Activated CD4-positive, CD25-positive, alpha-beta regulatory T cell treated with anti-CD3 and anti-CD28 coated beads, Interleukin-2, amount 50 U/mL, for 16 hours (primary cell): ENCODE measurements around the gene COL27A1.

ENCODE experiments used
- DNase-seq: peaks from one replicate; pipeline ENCODE4 v3.0.0-alpha.2; 2020; ENCODE audit warnings: low read depth, low spot score

Gene COL27A1

DNA sequence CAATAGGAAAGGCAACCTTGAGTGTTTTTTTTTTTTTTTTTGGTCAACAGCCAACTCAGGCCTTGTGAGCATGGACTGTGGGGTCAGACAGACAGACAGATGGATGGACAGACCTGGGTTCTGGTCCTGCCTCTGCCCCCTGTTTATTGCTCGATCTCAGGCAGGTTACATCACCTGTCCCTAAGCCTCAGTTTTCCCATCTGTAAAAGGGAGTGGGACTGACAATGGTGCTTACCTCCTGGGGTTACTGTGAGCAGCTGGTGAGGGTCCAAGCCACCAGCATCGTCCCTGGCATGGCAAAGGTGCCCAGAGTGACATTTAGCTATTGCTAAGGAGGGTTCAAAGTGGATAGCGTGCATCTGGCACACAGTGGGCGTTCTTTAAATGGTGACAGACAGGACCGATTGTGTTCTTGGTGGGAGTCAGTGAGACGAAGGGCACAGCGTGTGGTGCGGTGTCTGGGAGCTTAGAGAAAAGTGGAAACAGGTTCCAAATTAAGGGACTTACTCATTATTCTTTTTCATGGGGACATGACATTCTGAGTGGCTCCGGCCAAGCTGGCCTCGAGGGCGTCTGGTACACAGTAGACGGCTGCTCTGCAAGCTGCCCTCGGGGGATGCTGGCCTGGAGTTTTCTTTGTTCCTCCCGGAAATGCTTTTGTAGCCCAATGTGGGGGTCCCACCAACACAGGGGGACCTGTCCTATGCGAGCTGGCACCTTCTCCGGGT lies 72.1 kb downstream of the COL27A1 start:
- no peak for DNase-seq

- no peak for DNase-seq
These were observed 72.9 kb downstream of the COL27A1 start for GRCh38 chr9:114228016-114228808.

- DNase-seq, result no peak
These were observed 74.0 kb downstream of the COL27A1 start for GRCh38 chr9:114229295-114229694.

DNA sequence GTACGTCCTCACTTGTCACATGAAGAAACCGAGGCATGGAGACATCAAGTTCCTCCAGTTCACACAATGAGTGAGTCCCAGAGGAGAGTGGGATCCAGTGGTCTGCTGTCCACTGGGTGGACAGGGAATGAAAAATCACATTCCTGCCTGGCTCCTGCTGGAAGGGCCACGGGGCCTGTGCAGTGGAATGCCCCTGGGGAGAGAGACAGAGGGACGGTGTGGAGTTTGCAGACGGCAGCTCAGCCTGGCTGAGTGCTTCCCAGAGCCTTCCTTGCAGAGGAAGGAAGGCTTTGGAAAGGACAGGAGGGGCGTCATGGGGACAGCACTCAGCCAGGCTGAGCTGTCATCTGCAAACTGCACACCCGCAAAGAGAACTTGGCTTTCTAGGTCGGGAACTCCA lies 74.7 kb downstream of the COL27A1 start:
- no peak for DNase-seq

DNA sequence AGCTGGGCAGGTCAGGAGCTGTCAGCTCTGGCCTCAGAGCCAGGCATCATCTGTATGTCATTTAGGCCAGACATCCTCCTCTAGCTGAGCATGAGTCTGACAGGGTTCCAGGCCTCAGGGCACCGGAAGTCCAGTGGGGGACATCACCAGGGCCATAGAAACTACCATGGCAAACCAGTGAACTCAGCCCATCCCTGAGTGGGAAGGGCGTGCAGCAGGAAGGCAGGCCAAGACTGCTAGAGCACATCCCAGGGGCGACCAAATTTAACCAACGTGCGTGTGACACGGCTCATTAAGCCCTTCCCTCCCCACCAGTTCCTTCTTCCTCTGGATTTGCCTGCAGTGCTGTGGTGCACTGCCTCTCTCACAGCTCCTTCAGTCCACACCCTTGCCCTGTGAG lies 75.9 kb downstream of the COL27A1 start:
- DNase-seq, result no peak

DNA sequence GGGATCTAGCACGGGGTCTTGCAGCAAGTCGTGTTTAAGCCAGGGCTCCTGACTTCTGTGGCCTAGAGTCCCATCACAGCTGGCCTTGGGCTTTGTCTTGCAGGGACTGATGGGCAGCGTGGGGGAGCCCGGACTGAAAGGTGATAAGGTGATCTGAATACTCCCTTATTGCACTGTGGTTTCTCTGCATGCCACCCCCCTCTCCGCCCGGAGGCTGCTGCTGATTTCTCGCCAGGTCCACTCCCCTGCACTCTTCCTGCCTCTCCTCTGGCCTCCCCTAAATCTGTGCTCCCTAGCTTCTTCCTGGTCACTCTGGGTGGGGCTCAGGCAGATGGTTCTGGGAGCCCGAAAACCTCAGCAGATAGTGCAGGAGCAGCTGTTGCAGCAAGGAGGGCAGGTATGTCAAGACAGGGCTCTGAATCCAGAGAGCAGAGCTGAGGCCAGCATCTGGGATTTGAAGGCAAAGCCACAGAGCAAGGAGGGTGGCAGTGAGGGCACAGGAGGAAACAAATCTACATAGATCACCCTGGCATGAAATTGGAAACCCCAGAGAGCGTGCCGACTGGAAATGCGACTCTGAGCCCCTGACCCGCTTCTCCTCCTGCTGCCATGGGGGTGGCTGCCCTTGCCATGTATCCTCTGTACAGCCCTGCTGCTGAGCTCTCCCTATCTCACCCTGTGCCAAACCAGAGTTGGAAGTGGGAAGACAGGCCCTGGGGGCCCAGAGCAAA lies 76.5 kb downstream of the COL27A1 start:
- DNase-seq, result no peak

DNA sequence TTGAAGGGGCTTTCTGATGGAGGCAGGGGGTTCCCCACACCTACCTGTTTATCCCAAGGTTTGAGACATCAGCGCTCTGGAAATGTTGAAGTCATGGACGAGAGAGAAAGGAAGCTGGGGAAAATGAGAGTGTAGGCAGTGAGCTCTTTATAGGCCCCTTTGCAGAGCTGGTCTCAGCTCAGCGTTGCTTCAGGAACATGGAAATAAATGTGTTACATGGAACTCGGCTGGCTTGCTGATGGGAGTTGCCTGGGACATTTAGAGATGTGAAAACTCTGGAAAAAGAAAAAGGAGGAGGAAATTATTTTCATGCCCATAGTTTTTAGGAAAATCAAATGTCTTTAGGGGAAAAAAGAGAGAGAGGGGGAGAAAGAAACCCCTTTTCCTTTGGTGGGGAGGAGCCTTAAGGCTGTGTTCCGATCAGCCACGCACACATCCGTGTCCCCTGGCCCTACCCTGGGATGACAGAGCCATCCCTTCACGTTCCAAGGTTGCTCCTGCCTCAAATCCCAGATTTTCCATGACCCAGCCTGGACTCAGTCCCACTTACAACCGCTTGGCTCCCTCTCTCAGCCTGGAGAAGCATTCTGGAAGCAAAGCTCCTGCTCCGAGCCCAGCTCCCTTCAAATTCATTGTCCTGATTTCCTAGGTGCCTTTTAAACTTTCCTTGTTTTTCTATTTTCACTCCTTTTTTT lies 78.3 kb downstream of the COL27A1 start:
- DNase-seq, result no peak

DNA sequence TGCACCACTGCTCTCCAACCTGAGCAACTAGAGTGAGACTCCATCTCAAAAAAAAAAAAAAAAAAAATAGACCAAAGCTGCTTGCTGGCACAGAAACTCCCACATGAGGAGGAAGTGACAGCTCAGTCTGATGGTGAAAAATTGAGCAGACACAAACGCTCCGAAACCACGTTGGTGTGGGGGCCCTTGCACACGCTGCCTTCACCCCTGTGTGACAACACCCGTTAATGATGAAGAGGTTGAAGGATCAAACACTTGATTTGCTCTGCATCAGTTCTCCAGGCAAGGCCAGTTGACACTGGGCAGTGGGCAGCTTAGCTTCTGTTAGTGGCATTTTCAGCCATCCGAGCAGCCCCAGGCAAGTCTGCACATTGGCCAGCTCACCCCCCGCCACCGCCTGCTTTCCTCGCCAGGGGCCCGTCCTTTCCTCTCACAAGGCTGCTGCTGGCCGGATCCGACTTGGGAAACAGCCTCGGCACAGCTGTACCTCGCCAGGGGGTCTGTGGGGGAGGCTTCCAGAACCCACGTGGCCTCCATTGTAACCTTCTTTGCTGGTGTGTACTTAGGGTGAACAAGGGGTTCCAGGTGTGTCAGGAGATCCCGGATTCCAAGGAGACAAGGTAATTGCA lies 79.8 kb downstream of the COL27A1 start:
- no peak for DNase-seq

- DNase-seq, result no peak
These were observed 81.2 kb downstream of the COL27A1 start for GRCh38 chr9:114236391-114237138.

GRCh38 chr9:114237247-114237646 lies 81.9 kb downstream of the COL27A1 start:
- DNase-seq, result no peak

- DNase-seq, result no peak
These were observed 82.4 kb downstream of the COL27A1 start for GRCh38 chr9:114237781-114238180.

DNA sequence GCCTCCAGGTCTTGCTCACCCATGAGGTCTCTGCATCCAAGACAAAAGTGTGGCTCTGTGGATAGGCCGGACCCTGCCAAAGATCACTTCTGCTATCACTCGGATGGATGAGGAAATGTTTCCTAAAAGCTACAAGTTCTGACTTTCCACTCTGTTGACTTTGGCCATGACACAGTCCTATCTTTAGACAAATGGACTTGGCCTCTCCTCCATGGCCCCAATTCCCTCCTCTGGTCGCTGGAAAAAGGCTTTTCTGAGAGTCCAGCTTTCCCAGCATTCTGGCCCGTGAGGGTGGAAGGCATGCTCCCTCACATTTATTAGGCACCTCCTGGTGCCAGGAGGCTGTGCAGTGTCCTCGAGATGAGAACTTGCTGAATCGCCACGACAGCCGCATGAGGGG lies 83.1 kb downstream of the COL27A1 start:
- DNase-seq, result no peak

GRCh38 chr9:114238891-114239875 lies 83.8 kb downstream of the COL27A1 start:
- DNase-seq, result no peak

- no peak for DNase-seq
These were observed 84.9 kb downstream of the COL27A1 start for GRCh38 chr9:114240216-114240615.

DNA sequence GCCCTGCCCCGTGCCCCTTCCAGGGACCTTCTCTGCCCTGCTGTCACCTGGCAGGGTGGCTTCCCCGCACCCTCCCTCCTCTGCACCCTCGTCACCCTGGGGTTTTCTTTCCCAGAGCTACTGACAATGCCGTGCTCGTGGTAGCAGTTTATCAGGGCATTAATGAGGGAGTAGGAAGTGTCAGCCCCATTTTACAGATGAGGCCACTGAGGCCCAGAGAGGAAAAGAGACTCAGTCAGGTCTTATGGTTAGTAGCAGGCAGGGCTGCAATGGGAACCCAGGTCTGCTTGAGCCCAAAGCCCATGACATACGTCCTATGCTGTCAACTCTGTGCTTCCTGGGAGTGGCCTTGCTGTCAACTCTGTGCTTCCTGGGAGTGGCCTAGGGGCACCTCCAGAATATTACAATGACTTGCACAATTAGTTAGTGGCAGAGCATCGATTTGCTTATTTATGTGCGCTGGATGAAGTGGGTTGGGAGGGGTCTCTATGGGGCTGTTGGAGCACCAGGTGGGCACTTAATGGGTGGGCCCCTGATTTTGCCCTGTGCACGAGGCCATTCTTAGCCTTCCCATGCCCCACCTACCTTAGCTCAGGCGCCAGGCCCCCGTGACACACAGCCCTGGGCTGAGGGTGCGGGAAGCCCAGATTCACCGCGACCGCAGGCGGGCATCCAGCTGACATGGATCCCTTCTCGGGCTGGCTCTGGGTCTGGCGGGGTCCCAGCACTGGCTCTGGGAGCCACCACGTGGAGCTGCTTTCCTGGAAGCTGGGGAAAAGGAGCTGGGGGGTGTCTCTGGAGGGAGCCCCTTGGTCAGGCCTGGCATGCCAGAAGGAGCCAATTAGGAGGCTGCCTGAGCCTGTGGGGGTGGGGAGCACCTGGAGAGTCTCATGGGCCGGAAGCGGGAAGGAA lies 85.6 kb downstream of the COL27A1 start:
- DNase-seq, result no peak

GRCh38 chr9:114242837-114243236 lies 87.5 kb downstream of the COL27A1 start:
- DNase-seq, result no peak

GRCh38 chr9:114243240-114243639 lies 87.9 kb downstream of the COL27A1 start:
- no peak for DNase-seq

DNA sequence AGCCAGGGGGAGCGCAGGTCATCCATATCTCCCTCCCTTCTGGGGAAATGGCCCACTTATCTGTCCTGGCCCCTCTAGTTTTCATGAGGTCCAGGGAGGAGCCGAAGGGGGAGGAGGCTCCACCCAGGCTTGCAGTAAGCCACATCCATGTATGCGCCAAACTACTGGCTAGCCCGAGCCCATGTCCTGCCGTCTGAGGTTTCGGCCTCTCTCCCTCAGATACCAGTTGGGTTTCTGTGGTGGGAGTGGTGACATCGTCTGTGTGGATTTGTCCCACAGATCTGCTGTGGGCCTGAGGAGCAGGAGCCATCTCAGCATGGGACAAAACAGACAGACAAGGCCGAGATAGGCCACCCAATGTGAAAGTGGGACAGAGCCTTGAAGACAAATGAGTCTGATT lies 89.2 kb downstream of the COL27A1 start:
- no peak for DNase-seq
